Activated naive CD4-positive, alpha-beta T cell treated with anti-CD3 and anti-CD28 coated beads, Interleukin-2, amount 10 ng/mL, durations not matched to agents 7 days and 5 days (primary cell): ENCODE measurements around the gene MICALL2.

Experiments
- CTCF ChIA-PET: fragments of 350-600 bp; sonication (Branson Sonifier 250); formaldehyde crosslinking; loops from one replicate; lab custom pipeline; 2021; ENCODE audit warnings: antibody characterized with exemption; lab: Charles Lee
- DNase-seq: peaks from one replicate; pipeline ENCODE4 v3.0.0-alpha.2; 2020
- H3K27ac Mint-ChIP-seq: one replicate; pipeline ENCODE4 v1.8.0; 2021; ENCODE audit warnings: mild to moderate bottlenecking, moderate library complexity, mixed read lengths
- H3K27me3 Mint-ChIP-seq: one replicate; pipeline ENCODE4 v1.8.0; 2021; ENCODE audit warnings: mild to moderate bottlenecking, mixed read lengths
- H3K36me3 Mint-ChIP-seq: one replicate; pipeline ENCODE4 v1.8.0; 2021; ENCODE audit warnings: mixed read lengths
- H3K4me1 Mint-ChIP-seq: one replicate; pipeline ENCODE4 v1.8.0; 2021; ENCODE audit warnings: mixed read lengths
- H3K4me3 Mint-ChIP-seq: one replicate; pipeline ENCODE4 v1.8.0; 2021; ENCODE audit warnings: mild to moderate bottlenecking, moderate library complexity, mixed read lengths
- H3K9me3 Mint-ChIP-seq: one replicate; pipeline ENCODE4 v1.8.0; 2021; ENCODE audit warnings: mixed read lengths

Gene MICALL2

GRCh38 chr7:1496531-1497292, 37.4 kb upstream of the MICALL2 start:
- Mint-ChIP-seq H3K27ac (no peak overlapping the region), H3K4me3 (no peak overlapping the region), H3K4me1 (peaks cover 9% of the 10 kb centered on the region), H3K9me3 (no peaks in the 10 kb centered on the region), H3K36me3 (peaks cover 28% of the 10 kb centered on the region), H3K27me3 (no peaks in the 10 kb centered on the region)
- CTCF ChIA-PET: no interaction called here
- no peak for DNase-seq

- H3K4me3 Mint-ChIP-seq: no peak overlapping the region
These were observed 36.4 kb upstream of the MICALL2 start for GRCh38 chr7:1495564-1496242.

GRCh38 chr7:1494866-1495563, 35.7 kb upstream of the MICALL2 start:
- Mint-ChIP-seq H3K27ac (no peak overlapping the region), H3K4me3 (no peak overlapping the region), H3K9me3 (no peaks in the 10 kb centered on the region), H3K27me3 (no peaks in the 10 kb centered on the region), H3K36me3 (peaks cover 28% of the 10 kb centered on the region), H3K4me1 (no peaks in the 10 kb centered on the region)
- no peak for DNase-seq
- CTCF ChIA-PET: no interaction called here

More at GRCh38 chr7:1495564-1496242, 36.4 kb upstream of the MICALL2 start:
- DNase-seq: no peak
- CTCF ChIA-PET: no interaction called here
- Mint-ChIP-seq H3K27ac (no peak overlapping the region), H3K27me3 (no peaks in the 10 kb centered on the region), H3K36me3 (peaks cover 28% of the 10 kb centered on the region), H3K9me3 (no peaks in the 10 kb centered on the region), H3K4me1 (peaks cover 4% of the 10 kb centered on the region)

GRCh38 chr7:1494447-1494846, 35.2 kb upstream of the MICALL2 start:
- no peaks in the 10 kb centered on the region for H3K9me3 Mint-ChIP-seq
- no peaks in the 10 kb centered on the region for H3K4me1 Mint-ChIP-seq
- no peak for DNase-seq
- no peaks in the 10 kb centered on the region for H3K27me3 Mint-ChIP-seq
- peaks cover 30% of the 10 kb centered on the region for H3K36me3 Mint-ChIP-seq
- H3K27ac Mint-ChIP-seq: no peak overlapping the region
- H3K4me3 Mint-ChIP-seq: no peak overlapping the region
- CTCF ChIA-PET: no interaction called here

DNA sequence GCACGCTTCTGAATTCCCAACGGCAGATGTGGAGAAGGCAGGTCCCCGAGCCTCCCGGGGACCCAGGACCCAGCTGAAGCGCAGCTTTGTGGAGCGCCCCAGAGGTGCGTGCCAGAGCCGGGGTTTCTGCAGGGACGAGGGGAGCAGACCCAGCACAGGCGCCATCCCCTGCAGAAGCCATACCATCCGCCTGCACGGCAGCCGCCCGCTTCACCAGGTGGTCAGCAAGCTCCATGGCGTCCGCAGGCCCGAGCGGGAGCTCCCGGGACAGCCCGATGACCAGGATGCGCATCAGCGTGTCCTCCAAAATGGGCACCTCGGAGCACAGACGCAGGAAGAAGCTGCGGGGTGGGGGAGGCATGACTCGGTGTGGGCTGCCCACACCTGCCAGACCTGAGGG, 34.3 kb upstream of the MICALL2 start:
- no peak overlapping the region for H3K27ac Mint-ChIP-seq
- H3K4me3 Mint-ChIP-seq: no peak overlapping the region
- H3K36me3 Mint-ChIP-seq: peaks cover 32% of the 10 kb centered on the region
- no peaks in the 10 kb centered on the region for H3K27me3 Mint-ChIP-seq
- no peaks in the 10 kb centered on the region for H3K9me3 Mint-ChIP-seq
- no peaks in the 10 kb centered on the region for H3K4me1 Mint-ChIP-seq
- CTCF ChIA-PET: interaction anchor here (0.9 kb wide), 1 partner anchor 19 kb away, joined by 4 read pairs; no protein-coding TSS in a partner anchor
- no peak for DNase-seq

- Mint-ChIP-seq H3K4me1 (no peaks in the 10 kb centered on the region), H3K36me3 (peaks cover 35% of the 10 kb centered on the region), H3K4me3 (no peak overlapping the region), H3K27me3 (no peaks in the 10 kb centered on the region), H3K27ac (no peak overlapping the region), H3K9me3 (no peaks in the 10 kb centered on the region)
- no peak for DNase-seq
- CTCF ChIA-PET: interaction anchor here (0.9 kb wide), 1 partner anchor 19 kb away, joined by 4 read pairs; no protein-coding TSS in a partner anchor
These were observed 33.9 kb upstream of the MICALL2 start for GRCh38 chr7:1493129-1493528.

- H3K4me1 Mint-ChIP-seq: no peaks in the 10 kb centered on the region
- H3K27me3 Mint-ChIP-seq: no peaks in the 10 kb centered on the region
- H3K27ac Mint-ChIP-seq: no peak overlapping the region
- peaks cover 34% of the 10 kb centered on the region for H3K36me3 Mint-ChIP-seq
- H3K4me3 Mint-ChIP-seq: no peak overlapping the region
- no peak for DNase-seq
- CTCF ChIA-PET: interaction anchor here (0.9 kb wide), 1 partner anchor 19 kb away, joined by 4 read pairs; no protein-coding TSS in a partner anchor
- H3K9me3 Mint-ChIP-seq: no peaks in the 10 kb centered on the region
These were observed 33.4 kb upstream of the MICALL2 start for GRCh38 chr7:1492640-1493039.

DNA sequence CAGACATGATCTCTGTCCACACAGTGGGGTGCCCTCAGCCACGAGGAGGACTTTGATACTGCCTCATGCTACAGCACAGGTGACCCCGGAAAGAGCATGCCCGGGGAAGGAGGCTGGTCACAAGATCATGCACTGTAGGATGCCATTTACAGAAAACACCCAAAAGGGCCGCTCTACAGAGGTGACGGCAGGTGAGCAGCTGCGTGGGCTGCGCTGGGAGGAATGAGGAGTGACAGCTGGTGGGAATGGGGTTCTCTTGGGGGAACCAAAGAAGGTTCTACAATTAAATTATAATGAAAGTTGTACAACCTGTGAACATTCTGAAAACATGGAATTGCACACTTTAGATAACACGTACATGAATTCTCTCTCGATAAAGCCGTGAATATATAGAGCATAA, 33.0 kb upstream of the MICALL2 start:
- H3K4me1 Mint-ChIP-seq: no peaks in the 10 kb centered on the region
- CTCF ChIA-PET: no interaction called here
- H3K27ac Mint-ChIP-seq: no peak overlapping the region
- peaks cover 30% of the 10 kb centered on the region for H3K36me3 Mint-ChIP-seq
- no peak for DNase-seq
- H3K4me3 Mint-ChIP-seq: no peak overlapping the region
- no peaks in the 10 kb centered on the region for H3K27me3 Mint-ChIP-seq
- no peaks in the 10 kb centered on the region for H3K9me3 Mint-ChIP-seq

DNA sequence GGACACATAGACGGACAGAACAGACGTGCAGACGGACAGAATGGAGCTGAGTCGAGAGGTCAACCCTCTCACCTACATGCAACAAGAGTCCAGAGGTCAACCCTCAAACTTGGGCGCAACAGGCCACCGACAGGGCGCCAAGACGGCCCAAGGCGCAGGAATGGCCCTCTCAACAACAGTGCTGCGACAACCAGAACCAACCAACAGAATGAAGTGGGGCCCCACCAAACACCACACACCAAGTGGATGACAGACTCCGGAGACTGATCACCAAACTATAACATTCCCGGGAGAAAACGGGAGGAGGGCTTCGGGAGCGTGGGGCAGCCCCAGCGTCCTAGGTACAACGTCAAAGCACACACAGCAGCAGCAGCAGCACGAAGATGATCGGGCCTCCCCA, 31.6 kb upstream of the MICALL2 start:
- H3K4me3 Mint-ChIP-seq: no peak overlapping the region
- H3K27me3 Mint-ChIP-seq: no peaks in the 10 kb centered on the region
- H3K4me1 Mint-ChIP-seq: no peaks in the 10 kb centered on the region
- no peaks in the 10 kb centered on the region for H3K9me3 Mint-ChIP-seq
- no peak for DNase-seq
- H3K27ac Mint-ChIP-seq: no peak overlapping the region
- CTCF ChIA-PET: no interaction called here
- H3K36me3 Mint-ChIP-seq: peaks cover 28% of the 10 kb centered on the region

DNA sequence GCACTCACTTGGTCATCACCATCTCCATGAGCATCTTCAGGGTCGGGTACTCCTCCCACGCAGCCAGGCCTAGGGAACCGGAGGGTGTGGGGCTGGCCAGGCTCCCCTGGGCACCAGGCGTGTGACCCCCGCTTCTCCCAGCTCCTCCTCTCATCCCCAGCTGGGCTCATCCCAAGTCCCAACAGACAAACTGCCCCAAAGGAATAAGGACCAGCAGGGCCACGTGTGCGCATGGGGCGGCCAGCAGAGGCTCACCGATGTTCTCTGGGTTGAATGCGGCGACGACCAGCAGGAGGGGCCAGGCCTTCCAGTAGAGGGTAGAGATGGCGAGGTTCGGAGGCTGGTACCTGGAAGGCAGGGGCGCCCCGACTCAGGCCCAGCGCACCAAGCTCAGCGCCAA, 30.1 kb upstream of the MICALL2 start:
- Mint-ChIP-seq H3K4me1 (no peaks in the 10 kb centered on the region), H3K36me3 (peaks cover 34% of the 10 kb centered on the region), H3K27ac (no peak overlapping the region), H3K4me3 (no peak overlapping the region), H3K27me3 (no peaks in the 10 kb centered on the region), H3K9me3 (no peaks in the 10 kb centered on the region)
- no peak for DNase-seq
- CTCF ChIA-PET: no interaction called here

GRCh38 chr7:1488016-1488415, 28.7 kb upstream of the MICALL2 start:
- Mint-ChIP-seq H3K27ac (no peak overlapping the region), H3K27me3 (no peaks in the 10 kb centered on the region), H3K4me3 (no peak overlapping the region), H3K9me3 (no peaks in the 10 kb centered on the region), H3K36me3 (peaks cover 39% of the 10 kb centered on the region), H3K4me1 (no peaks in the 10 kb centered on the region)
- CTCF ChIA-PET: no interaction called here
- DNase-seq: no peak

- Mint-ChIP-seq H3K27me3 (no peaks in the 10 kb centered on the region), H3K36me3 (peaks cover 38% of the 10 kb centered on the region), H3K4me1 (no peaks in the 10 kb centered on the region), H3K9me3 (no peaks in the 10 kb centered on the region), H3K27ac (no peak overlapping the region), H3K4me3 (no peak overlapping the region)
- CTCF ChIA-PET: no interaction called here
- no peak for DNase-seq
These were observed 28.2 kb upstream of the MICALL2 start for GRCh38 chr7:1487466-1487865.

DNA sequence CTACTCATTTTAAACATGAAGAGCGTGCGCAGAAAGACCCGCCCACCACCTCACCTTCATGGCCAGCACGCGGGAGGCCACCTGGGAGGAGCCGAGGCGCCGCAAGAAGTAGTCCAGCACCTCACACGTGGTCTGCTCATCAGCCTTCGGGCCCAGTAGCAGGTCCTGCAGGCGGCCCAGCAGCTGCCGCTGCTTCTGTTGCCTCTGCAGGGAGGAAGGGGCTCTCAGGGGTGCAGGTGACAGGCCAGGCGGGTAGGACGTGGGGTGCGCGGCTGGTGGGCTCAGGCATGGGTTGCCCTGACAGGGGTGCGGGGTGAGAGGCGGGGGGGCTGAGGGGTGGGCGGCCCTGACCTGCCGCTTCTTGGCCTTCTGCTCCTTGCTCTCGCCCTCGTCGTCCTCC, 27.3 kb upstream of the MICALL2 start:
- H3K36me3 Mint-ChIP-seq: peaks cover 36% of the 10 kb centered on the region
- H3K4me1 Mint-ChIP-seq: no peaks in the 10 kb centered on the region
- H3K9me3 Mint-ChIP-seq: no peaks in the 10 kb centered on the region
- no peak overlapping the region for H3K27ac Mint-ChIP-seq
- CTCF ChIA-PET: interaction anchor here (0.6 kb wide), 1 partner anchor 26 kb away, joined by 4 read pairs; no protein-coding TSS in a partner anchor
- H3K27me3 Mint-ChIP-seq: no peaks in the 10 kb centered on the region
- no peak for DNase-seq
- H3K4me3 Mint-ChIP-seq: no peak overlapping the region

DNA sequence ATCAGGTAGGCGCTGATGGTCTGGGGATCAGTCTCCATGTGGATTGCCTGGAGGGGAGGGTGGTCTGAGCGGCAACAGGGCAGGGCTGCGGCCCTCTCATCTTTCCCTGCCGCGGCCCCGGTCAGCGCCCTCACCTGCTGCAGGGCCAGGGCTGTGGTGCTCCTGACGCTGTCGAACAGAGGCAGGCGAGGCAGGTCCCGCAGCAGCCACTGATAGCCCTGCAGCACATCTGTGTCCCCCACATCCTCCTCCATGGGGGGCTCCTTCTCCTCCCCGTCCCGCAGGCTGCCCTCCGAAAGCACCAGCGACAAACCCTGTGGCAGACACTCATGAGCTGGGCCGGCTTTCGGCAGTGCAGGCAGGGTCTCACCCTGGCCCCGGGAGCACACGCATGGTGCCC, 25.9 kb upstream of the MICALL2 start:
- no peak overlapping the region for H3K4me3 Mint-ChIP-seq
- peaks cover 28% of the 10 kb centered on the region for H3K36me3 Mint-ChIP-seq
- H3K9me3 Mint-ChIP-seq: no peaks in the 10 kb centered on the region
- no peak for DNase-seq
- H3K27ac Mint-ChIP-seq: no peak overlapping the region
- no peaks in the 10 kb centered on the region for H3K27me3 Mint-ChIP-seq
- H3K4me1 Mint-ChIP-seq: no peaks in the 10 kb centered on the region
- CTCF ChIA-PET: no interaction called here
